ENCODE measurements around the gene TTLL7. TPM values are rescaled to one million over a fixed set of nuclear protein-coding genes. Genes with fewer than 3 reads are reported as not detected.

Gene TTLL7
- total and polyA plus RNA-seq, 2 donors (not counting 1 experiment from before 2014, with no cell fraction given), result 0.01 TPM; not detected in 1

- no peak overlapping the region for H3K9ac ChIP-seq (ENCODE audit: low read length)
- H3K4me3 Mint-ChIP-seq, result no peak overlapping the region
- no peaks in the 10 kb centered on the region for H3K79me2 ChIP-seq (ENCODE audit: control insufficient read depth, insufficient read depth, low read length)
- peaks cover 3% of the 10 kb centered on the region for H3K27me3 Mint-ChIP-seq
- intact Hi-C loops (cut with micrococcal nuclease), result no loop called here
- whole genome bisulfite sequencing (ENCODE audit: insufficient coverage), result 83% methylated on average over 2 of the region's 3 CpGs
- DNase-seq (no peak), ATAC-seq (ENCODE audit: low read depth) (no peak)
- no peak overlapping the region for H3K27ac ChIP-seq (ENCODE audit: low read length in 2 of 2)
- H3K9me3 ChIP-seq (ENCODE audit: control extremely low read depth in 1 of 3, control insufficient read depth in 2 of 3, insufficient read depth in 1 of 3, low read length in 2 of 3), result peaks cover 0 to 5% (median 2%) of the 10 kb centered on the region in 3 donors
- no peaks in the 10 kb centered on the region for H4K20me1 ChIP-seq (ENCODE audit: control insufficient read depth, insufficient read depth, low read length, poor library complexity, severe bottlenecking)
- no peak overlapping the region for H2AFZ ChIP-seq (ENCODE audit: insufficient read depth, low read depth, low read length, poor library complexity, severe bottlenecking)
- H3K4me3 ChIP-seq (ENCODE audit: control extremely low read depth in 1 of 5, extremely low read depth in 1 of 5, insufficient read depth in 1 of 5, low read depth in 2 of 5, low read length in 4 of 5), result no peak overlapping the region
- peaks cover 8% of the 10 kb centered on the region for H3K9me3 Mint-ChIP-seq (ENCODE audit: insufficient read depth)
- no peak overlapping the region for H3K27ac Mint-ChIP-seq
- H3K4me1 Mint-ChIP-seq, result no peaks in the 10 kb centered on the region
- TF ChIP-seq EZH2 (IDR thresholded peaks at IDR 0.05; ENCODE audit: borderline replicate concordance, insufficient read depth, low read depth, low read length, poor library complexity, severe bottlenecking) (no peak), CTCF (IDR thresholded peaks at IDR 0.05) (no peak)
- no peaks in the 10 kb centered on the region for H3K4me1 ChIP-seq (ENCODE audit: control insufficient read depth in 2 of 2, insufficient read depth in 2 of 2, low read length in 2 of 2)
- POLR2A ChIA-PET, result no interaction called here
- no peak overlapping the region for H3K4me2 ChIP-seq (replicated peaks; ENCODE audit: low read depth, low read length, poor library complexity, severe bottlenecking)
- no peaks in the 10 kb centered on the region for H3K27me3 ChIP-seq (replicated peaks in 1 of 4; ENCODE audit: control extremely low read depth in 1 of 4, control insufficient read depth in 3 of 4, insufficient read depth in 4 of 4, low read length in 3 of 4)
- no peaks in the 10 kb centered on the region for H3K36me3 ChIP-seq (replicated peaks in 1 of 2; ENCODE audit: control extremely low read depth in 1 of 2, control insufficient read depth in 1 of 2, extremely low read depth in 1 of 2, insufficient read depth in 2 of 2, low read length in 1 of 2)
- CTCF ChIA-PET, result interaction anchor here (0.8 to 2.0 kb wide), 3 partner anchors 11 to 181 kb away, joined by 3 to 7 read pairs (median 5); no protein-coding TSS in a partner anchor
Observed at GRCh38 chr1:83942914-83943313, 56.0 kb downstream of the TTLL7 start.

GRCh38 chr1:83934550-83934949 is 64.4 kb downstream of the TTLL7 start:
- Histone ChIP-seq H3K4me1 (ENCODE audit: control insufficient read depth in 2 of 2, insufficient read depth in 2 of 2, low read length in 2 of 2) (no peaks in the 10 kb centered on the region), H3K27ac (ENCODE audit: low read length in 2 of 2) (no peak overlapping the region), H3K4me3 (ENCODE audit: control extremely low read depth in 1 of 5, extremely low read depth in 1 of 5, insufficient read depth in 1 of 5, low read depth in 2 of 5, low read length in 4 of 5) (no peak overlapping the region), H4K20me1 (ENCODE audit: control insufficient read depth, insufficient read depth, low read length, poor library complexity, severe bottlenecking) (no peaks in the 10 kb centered on the region), H3K4me2 (replicated peaks; ENCODE audit: low read depth, low read length, poor library complexity, severe bottlenecking) (no peak overlapping the region), H3K9me3 (ENCODE audit: control extremely low read depth in 1 of 3, control insufficient read depth in 2 of 3, insufficient read depth in 1 of 3, low read length in 2 of 3) (no peaks in the 10 kb centered on the region), H2AFZ (ENCODE audit: insufficient read depth, low read depth, low read length, poor library complexity, severe bottlenecking) (no peak overlapping the region), H3K27me3 (replicated peaks in 1 of 4; ENCODE audit: control extremely low read depth in 1 of 4, control insufficient read depth in 3 of 4, insufficient read depth in 4 of 4, low read length in 3 of 4) (no peaks in the 10 kb centered on the region), H3K79me2 (ENCODE audit: control insufficient read depth, insufficient read depth, low read length) (no peaks in the 10 kb centered on the region), H3K9ac (ENCODE audit: low read length) (no peak overlapping the region), H3K36me3 (replicated peaks in 1 of 2; ENCODE audit: control extremely low read depth in 1 of 2, control insufficient read depth in 1 of 2, extremely low read depth in 1 of 2, insufficient read depth in 2 of 2, low read length in 1 of 2) (no peaks in the 10 kb centered on the region)
- POLR2A ChIA-PET, result no interaction called here
- Mint-ChIP-seq H3K9me3 (ENCODE audit: insufficient read depth) (no peaks in the 10 kb centered on the region), H3K4me1 (no peaks in the 10 kb centered on the region), H3K27ac (no peak overlapping the region), H3K27me3 (no peaks in the 10 kb centered on the region), H3K4me3 (no peak overlapping the region)
- no peak for TF ChIP-seq EZH2 (IDR thresholded peaks at IDR 0.05; ENCODE audit: borderline replicate concordance, insufficient read depth, low read depth, low read length, poor library complexity, severe bottlenecking)
- DNase-seq (no peak), ATAC-seq (ENCODE audit: low read depth) (no peak)
- intact Hi-C loops (cut with micrococcal nuclease), result loop anchor here (10.0 kb wide), 1 partner anchor 1000 kb away; no protein-coding TSS in a partner anchor
- CTCF ChIA-PET, result interaction anchor here (0.8 to 6.3 kb wide), 8 partner anchors 9 to 861 kb away, joined by 3 to 93 read pairs (median 4); no protein-coding TSS in a partner anchor

Measured in B cell (primary cell).